ENCODE measurements around the gene GAS2. TPM values are rescaled to one million over a fixed set of nuclear protein-coding genes. Genes with fewer than 3 reads are reported as not detected.
A peak's percentile ranks its signal among the peaks of the same experiment; 100 is the strongest.

Gene GAS2
- total and polyA plus RNA-seq, 9 of the 15 experiments (the other 6 are each of a cell fraction or from before 2014, with no cell fraction given), result 0.77 to 1.9 (median 1.1) TPM

GRCh38 chr11:22625448-22626287 is 40.7 kb upstream of the GAS2 start, which contains the start of gene FANCF (continued):
- no peak for TF ChIP-seq ZNF184 (CRISPR knock-in tag; IDR thresholded peaks at IDR 0.05)
- peak; percentile 34; the same call in 1 of the 2 replicates for TF ChIP-seq AFF4 (CRISPR knock-in tag; IDR thresholded peaks at IDR 0.05)
- TF ChIP-seq ZNF224 (CRISPR knock-in tag; IDR thresholded peaks at IDR 0.05), result no peak
- TF ChIP-seq ESRRA (IDR thresholded peaks at IDR 0.05; ENCODE audit: borderline replicate concordance, low read depth), result no peak
- TF ChIP-seq BCLAF1 (IDR thresholded peaks at IDR 0.05; ENCODE audit: borderline replicate concordance in 1 of 2, control insufficient read depth in 1 of 2, low read depth in 2 of 2, low read length in 1 of 2), result no peak
- no peak for TF ChIP-seq ZNF384 (IDR thresholded peaks at IDR 0.05; ENCODE audit: low read depth, low read length)
- no peak for TF ChIP-seq ZNF124 (CRISPR knock-in tag; IDR thresholded peaks at IDR 0.05)
- TF ChIP-seq TCFL5 (CRISPR knock-in tag; conservative IDR thresholded peaks at IDR 0.05), result no peak
- TF ChIP-seq ZC3H8 (IDR thresholded peaks at IDR 0.05), result no peak
- no peak for TF ChIP-seq GTF2F1 (IDR thresholded peaks at IDR 0.05; ENCODE audit: low read depth, low read length)
- peak; percentile 37 for TF ChIP-seq POLR2B (IDR thresholded peaks at IDR 0.05; ENCODE audit: low read depth, partially characterized antibody)
- no peak for TF ChIP-seq HLTF (IDR thresholded peaks at IDR 0.05)
- TF ChIP-seq TFE3 (CRISPR knock-in tag; IDR thresholded peaks at IDR 0.05), result no peak
- no peak; the same call in 1 of the 2 replicates for TF ChIP-seq ZNF511 (CRISPR knock-in tag; IDR thresholded peaks at IDR 0.05)
- no peak for TF ChIP-seq ZBTB7A (IDR thresholded peaks at IDR 0.05; ENCODE audit: borderline replicate concordance, control insufficient read depth, low read depth, low read length)
- TF ChIP-seq KDM1A (IDR thresholded peaks at IDR 0.05), result no peak
- no peak for TF ChIP-seq SETDB1 (IDR thresholded peaks at IDR 0.05; ENCODE audit: low read length)
- TF ChIP-seq HMG20B (CRISPR knock-in tag; IDR thresholded peaks at IDR 0.05), result no peak

All from K562 (cell line).